Breast epithelium (tissue), 4 donors: ENCODE data around the gene PNPLA6. TPM values are rescaled to one million over a fixed set of nuclear protein-coding genes. Genes with fewer than 3 reads are reported as not detected.

ENCODE experiments used
- DNase-seq, 2 donors: peaks; one replicate each; pipeline ENCODE4 v3.0.0-alpha.2; 2019; ENCODE audit warnings: low spot score in 2 of 2
- H3K27ac ChIP-seq, 2 donors: fragments of 200-600 bp; sonication (generic) in 1 of 2; one replicate each; pipeline ENCODE4 v1.5.1; 2016 to 2019; ENCODE audit warnings: mild to moderate bottlenecking in 1 of 2
- H3K27me3 ChIP-seq, 2 donors: fragments of 200-600 bp; sonication (generic) in 1 of 2; one replicate each; pipeline versions ENCODE4 v1.5.1 to v1.6.0; 2017 to 2019; ENCODE audit warnings: control low read depth in 1 of 2, mild to moderate bottlenecking in 1 of 2
- H3K36me3 ChIP-seq: fragments of 200-600 bp; one replicate; pipeline ENCODE4 v1.5.1; 2019
- H3K4me1 ChIP-seq, 2 donors: fragments of 200-600 bp; sonication (generic); one replicate each; pipeline ENCODE4 v1.5.1; 2016 to 2019; ENCODE audit warnings: control low read depth in 1 of 2
- H3K4me3 ChIP-seq, 3 donors: fragments of 200-600 bp; sonication (generic); 1 replicate in 2 of 3; 2 replicates in 1 of 3; pipeline ENCODE4 v1.5.1; 2016 to 2019; ENCODE audit warnings: mild to moderate bottlenecking in 3 of 3, moderate library complexity in 2 of 3
- H3K9me3 ChIP-seq, 2 donors: fragments of 200-600 bp; sonication (generic) in 1 of 2; one replicate each; pipeline ENCODE4 v1.5.1; 2016 to 2019; ENCODE audit warnings: control low read depth in 1 of 2
- POLR2A ChIP-seq: fragments of 450-650 bp; IDR thresholded peaks from one replicate; pipeline ENCODE4 v1.6.1; 2016; ENCODE audit warnings: antibody characterized with exemption, mild to moderate bottlenecking, moderate library complexity
- POLR2AphosphoS5 ChIP-seq, 3 donors: sonication (generic); formaldehyde crosslinking; IDR thresholded peaks; one replicate each; pipeline ENCODE4 v1.6.1; 2017; ENCODE audit warnings: antibody characterized with exemption in 3 of 3
- intact Hi-C: fragments of 100-400 bp; cut with DNase I; formaldehyde crosslinking; loops from one replicate; pipeline ENCODE4 v1.15.1; 2023; ENCODE audit warnings: low total_unique reads
- total RNA-seq, 3 donors: library from RNA; depleted of rRNA; stranded (reverse); fragments of >200 nt; gene quantifications; one replicate each; pipeline ENCODE4 v1.1.0, GENCODE V29; 2016
- TF ChIP-seq, protein P1 (sequence below), 3 donors: fragments of 450-650 bp; IDR thresholded peaks; one replicate each; pipeline ENCODE4 v1.5.1; 2016 to 2017; ENCODE audit warnings: antibody characterized with exemption in 3 of 3, mild to moderate bottlenecking in 3 of 3, moderate library complexity in 3 of 3

PNPLA6 gene
- total RNA-seq, 3 donors from 2014 or later = 35.8 to 56.4 (median 45.8) TPM

DNA sequence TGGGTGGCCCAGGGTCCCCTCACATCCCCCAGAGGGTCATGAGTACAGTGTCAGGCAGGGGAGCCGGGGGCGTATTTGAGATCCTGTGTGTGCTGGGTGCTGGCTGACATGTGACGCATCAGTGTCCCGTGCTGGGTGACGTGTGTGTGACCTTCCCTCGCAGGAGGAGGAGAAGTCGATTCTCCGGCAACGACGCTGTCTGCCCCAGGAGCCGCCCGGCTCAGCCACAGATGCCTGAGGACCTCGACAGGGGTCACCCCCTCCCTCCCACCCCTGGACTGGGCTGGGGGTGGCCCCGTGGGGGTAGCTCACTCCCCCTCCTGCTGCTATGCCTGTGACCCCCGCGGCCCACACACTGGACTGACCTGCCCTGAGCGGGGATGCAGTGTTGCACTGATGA is 25.8 kb downstream of the PNPLA6 start:
- no peaks in the 10 kb centered on the region for H3K9me3 ChIP-seq
- TF ChIP-seq POLR2AphosphoS5 (IDR thresholded peaks at IDR 0.05) (no peak), POLR2A (no peak)
- TF ChIP-seq, protein P1, sequence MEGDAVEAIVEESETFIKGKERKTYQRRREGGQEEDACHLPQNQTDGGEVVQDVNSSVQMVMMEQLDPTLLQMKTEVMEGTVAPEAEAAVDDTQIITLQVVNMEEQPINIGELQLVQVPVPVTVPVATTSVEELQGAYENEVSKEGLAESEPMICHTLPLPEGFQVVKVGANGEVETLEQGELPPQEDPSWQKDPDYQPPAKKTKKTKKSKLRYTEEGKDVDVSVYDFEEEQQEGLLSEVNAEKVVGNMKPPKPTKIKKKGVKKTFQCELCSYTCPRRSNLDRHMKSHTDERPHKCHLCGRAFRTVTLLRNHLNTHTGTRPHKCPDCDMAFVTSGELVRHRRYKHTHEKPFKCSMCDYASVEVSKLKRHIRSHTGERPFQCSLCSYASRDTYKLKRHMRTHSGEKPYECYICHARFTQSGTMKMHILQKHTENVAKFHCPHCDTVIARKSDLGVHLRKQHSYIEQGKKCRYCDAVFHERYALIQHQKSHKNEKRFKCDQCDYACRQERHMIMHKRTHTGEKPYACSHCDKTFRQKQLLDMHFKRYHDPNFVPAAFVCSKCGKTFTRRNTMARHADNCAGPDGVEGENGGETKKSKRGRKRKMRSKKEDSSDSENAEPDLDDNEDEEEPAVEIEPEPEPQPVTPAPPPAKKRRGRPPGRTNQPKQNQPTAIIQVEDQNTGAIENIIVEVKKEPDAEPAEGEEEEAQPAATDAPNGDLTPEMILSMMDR (IDR thresholded peaks at IDR 0.05) = no peak
- DNase-seq = no peak
- intact Hi-C loops = loop anchor here (5.0 to 10.0 kb wide), 2 partner anchors 113 to 891 kb away; partner anchors contain the start of gene MCEMP1
- no peaks in the 10 kb centered on the region for H3K27me3 ChIP-seq
- H3K4me3 ChIP-seq = no peak overlapping the region
- H3K36me3 ChIP-seq = no peaks in the 10 kb centered on the region
- no peaks in the 10 kb centered on the region for H3K4me1 ChIP-seq
- H3K27ac ChIP-seq = no peak overlapping the region

DNA sequence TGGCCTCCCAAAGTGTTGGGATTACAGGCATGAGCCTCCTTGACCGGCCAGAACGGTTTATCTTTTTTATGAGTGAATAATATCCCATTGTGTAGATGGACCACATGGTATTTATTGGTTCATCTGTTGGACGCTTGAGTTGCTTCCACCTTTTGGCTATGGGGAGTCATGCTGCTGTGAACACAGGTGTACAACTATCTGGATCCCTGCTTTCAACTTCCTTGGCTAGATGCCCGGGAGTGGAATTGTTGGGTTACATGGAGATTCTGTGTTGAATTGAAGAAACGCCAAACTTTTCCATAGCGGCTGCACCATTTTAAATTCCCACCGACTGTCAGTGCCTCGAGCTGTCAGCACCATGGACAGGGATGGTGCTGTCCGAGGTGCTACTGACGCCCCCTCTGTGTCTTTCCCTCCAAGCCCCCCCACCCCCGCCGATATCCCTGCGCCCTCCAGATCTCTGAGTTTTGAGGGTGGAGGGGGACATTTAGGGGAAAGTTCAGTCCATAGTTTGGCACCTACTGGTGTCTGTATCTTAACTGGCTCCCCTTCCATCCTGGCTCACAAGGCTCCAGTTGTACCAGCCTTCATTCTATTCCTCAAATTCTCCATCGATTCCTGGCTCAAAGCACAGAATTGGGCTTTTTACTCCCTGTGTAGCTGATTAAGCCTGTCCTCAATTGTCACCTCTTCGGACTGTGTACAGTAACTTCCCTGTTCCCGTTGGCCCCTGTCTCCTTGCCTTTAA is 27.3 kb downstream of the PNPLA6 start:
- no peaks in the 10 kb centered on the region for H3K4me1 ChIP-seq
- DNase-seq = no peak

DNA sequence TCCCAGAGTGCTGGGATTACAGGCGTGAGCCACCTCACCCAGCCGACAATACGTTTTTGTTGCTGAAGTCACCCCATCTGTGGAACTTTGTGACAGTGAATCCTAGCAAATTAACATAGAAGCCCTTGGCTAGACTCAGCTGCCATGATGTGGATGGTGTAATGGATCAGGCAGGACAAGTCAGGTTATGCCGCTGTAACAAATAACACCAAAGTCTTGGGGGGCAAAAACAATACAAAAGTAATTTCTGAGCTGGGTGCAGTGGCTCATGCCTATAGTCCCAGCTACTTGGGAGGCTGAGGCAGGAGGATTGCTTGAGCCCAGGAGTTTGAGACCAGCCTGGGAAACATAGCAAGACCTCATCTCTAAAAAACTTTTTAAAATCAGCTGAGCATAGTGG is 29.3 kb downstream of the PNPLA6 start:
- Histone ChIP-seq H3K27me3 (no peaks in the 10 kb centered on the region), H3K4me1 (no peaks in the 10 kb centered on the region), H3K27ac (no peak overlapping the region), H3K4me3 (no peak overlapping the region), H3K36me3 (no peaks in the 10 kb centered on the region), H3K9me3 (no peaks in the 10 kb centered on the region)
- DNase-seq = no peak
- intact Hi-C loops = loop anchor here (5.0 to 10.0 kb wide), 3 partner anchors 110 to 887 kb away; partner anchors contain the start of gene MCEMP1
- no peak for TF ChIP-seq POLR2A
- no peak for TF ChIP-seq POLR2AphosphoS5 (IDR thresholded peaks at IDR 0.05)
- TF ChIP-seq, protein P1 (IDR thresholded peaks at IDR 0.05) = no peak

More for the DNA sequence above, 27.3 kb downstream of the PNPLA6 start:
- intact Hi-C loops = loop anchor here (5.0 to 10.0 kb wide), 2 partner anchors 112 to 889 kb away; partner anchors contain the start of gene MCEMP1
- TF ChIP-seq POLR2AphosphoS5 (IDR thresholded peaks at IDR 0.05) (no peak), POLR2A (no peak)
- TF ChIP-seq, protein P1 (IDR thresholded peaks at IDR 0.05) = no peak
- no peaks in the 10 kb centered on the region for H3K9me3 ChIP-seq
- no peaks in the 10 kb centered on the region for H3K36me3 ChIP-seq
- no peaks in the 10 kb centered on the region for H3K27me3 ChIP-seq
- H3K4me3 ChIP-seq = no peak overlapping the region
- no peak overlapping the region for H3K27ac ChIP-seq

DNA sequence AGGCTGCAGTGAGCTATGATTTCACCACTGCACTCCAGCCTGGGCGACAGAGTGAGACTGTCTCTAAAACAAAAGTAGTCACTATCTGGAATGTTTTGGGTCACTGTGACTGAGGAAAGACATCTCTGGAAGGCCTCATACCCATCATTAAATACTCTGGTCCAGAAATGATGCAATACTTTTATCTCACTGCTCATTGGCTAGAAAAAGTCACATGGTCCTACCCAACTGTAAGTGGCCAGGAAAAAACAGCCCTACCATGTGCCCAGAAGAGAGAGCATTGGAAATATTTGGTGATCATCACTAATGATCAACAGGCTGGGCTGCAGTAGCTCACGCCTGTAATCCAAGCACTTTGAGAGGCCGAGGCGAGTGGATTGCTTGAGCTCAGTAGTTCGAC is 29.8 kb downstream of the PNPLA6 start:
- Histone ChIP-seq H3K27me3 (no peaks in the 10 kb centered on the region), H3K36me3 (no peaks in the 10 kb centered on the region), H3K27ac (no peak overlapping the region), H3K4me1 (no peaks in the 10 kb centered on the region), H3K4me3 (no peak overlapping the region), H3K9me3 (no peaks in the 10 kb centered on the region)
- intact Hi-C loops = loop anchor here (5.0 to 10.0 kb wide), 2 partner anchors 109 to 232 kb away; partner anchors contain the start of gene MCEMP1
- DNase-seq = no peak
- TF ChIP-seq, protein P1 (IDR thresholded peaks at IDR 0.05) = no peak
- TF ChIP-seq POLR2A (no peak), POLR2AphosphoS5 (IDR thresholded peaks at IDR 0.05) (no peak)

DNA sequence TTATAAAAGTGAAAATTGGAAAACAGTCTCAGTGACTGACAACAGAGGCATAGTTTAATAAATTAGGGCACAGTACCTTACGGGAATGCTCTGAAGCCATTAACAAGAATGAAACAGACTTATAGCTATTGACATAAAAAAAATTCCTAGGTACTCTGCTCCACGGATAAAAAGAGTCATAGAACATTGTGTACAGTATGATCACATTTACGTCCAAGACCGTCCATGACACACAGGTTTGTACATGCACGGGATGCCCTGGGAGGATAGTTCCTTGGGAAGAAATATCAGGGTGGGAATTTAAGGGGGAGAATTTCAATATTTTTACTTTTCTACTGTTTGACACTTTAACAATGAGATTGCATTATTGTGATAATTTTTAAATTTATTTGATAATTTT is 35.2 kb downstream of the PNPLA6 start:
- intact Hi-C loops = no loop called here
- Histone ChIP-seq H3K4me3 (no peak overlapping the region), H3K9me3 (no peaks in the 10 kb centered on the region), H3K27me3 (no peaks in the 10 kb centered on the region), H3K36me3 (no peaks in the 10 kb centered on the region), H3K4me1 (no peaks in the 10 kb centered on the region), H3K27ac (no peak overlapping the region)
- DNase-seq = no peak
- TF ChIP-seq, protein P1 (IDR thresholded peaks at IDR 0.05) = no peak
- TF ChIP-seq POLR2AphosphoS5 (IDR thresholded peaks at IDR 0.05) (no peak), POLR2A (no peak)
